ENCODE results near the gene ZNG1E.
"Not testable (repeated sequence)": the region's sequence is repeated elsewhere in the genome, so short reads cannot be mapped to it uniquely, and the experiment has no call there.

ZNG1E gene

GRCh38 chr9:65738133-65738532, 62.4 kb downstream of the ZNG1E start:
- not testable (repeated sequence) for H3K4me1 ChIP-seq (ENCODE audit: insufficient read depth, low read length); H3K79me2 ChIP-seq (ENCODE audit: insufficient read depth, low read length); H3K27ac ChIP-seq (ENCODE audit: low read length); H3K4me2 ChIP-seq (ENCODE audit: insufficient read depth, low read length); DNase-seq; H4K20me1 ChIP-seq (ENCODE audit: insufficient read depth, low read length); H2AFZ ChIP-seq (ENCODE audit: low read depth, low read length); ATAC-seq (ENCODE audit: insufficient read depth, low read depth); H3K36me3 ChIP-seq (ENCODE audit: insufficient read depth, low read length); H3K4me3 ChIP-seq (ENCODE audit: low read depth in 1 of 2, low read length in 2 of 2); H3K27me3 ChIP-seq (ENCODE audit: insufficient read depth, low read length, poor library complexity); H3K9ac ChIP-seq (ENCODE audit: low read depth, low read length); H3K9me3 ChIP-seq (ENCODE audit: insufficient read depth, low read length, severe bottlenecking)

Data from DND-41 (cell line).